ENCODE data around the gene SMIM45.

GRCh38 chr22:41992496-41992895 lies 40.5 kb downstream of the SMIM45 start:
- TF ChIP-seq ZBTB21 (CRISPR knock-in tag; IDR thresholded peaks at IDR 0.05; ENCODE audit: borderline replicate concordance) = no peak
- TF ChIP-seq CTCF (IDR thresholded peaks at IDR 0.05) = no peak
- no peak for TF ChIP-seq IRF2 (CRISPR knock-in tag; IDR thresholded peaks at IDR 0.05; ENCODE audit: borderline replicate concordance, low read depth)
- TF ChIP-seq TEAD4 (CRISPR knock-in tag; IDR thresholded peaks at IDR 0.05) = no peak
- no peak for TF ChIP-seq ESRRA (CRISPR knock-in tag; IDR thresholded peaks at IDR 0.05; ENCODE audit: borderline replicate concordance)
- no peak for TF ChIP-seq USF2 (CRISPR knock-in tag; IDR thresholded peaks at IDR 0.05)
- TF ChIP-seq SMAD4 (CRISPR knock-in tag; IDR thresholded peaks at IDR 0.05) = no peak
- no peak for TF ChIP-seq NR3C1 (CRISPR knock-in tag; conservative IDR thresholded peaks at IDR 0.05; ENCODE audit: low read depth)
- TF ChIP-seq CREB1 (CRISPR knock-in tag; IDR thresholded peaks at IDR 0.05) = no peak
- TF ChIP-seq NFE2L1 (CRISPR knock-in tag; IDR thresholded peaks at IDR 0.05) = no peak
- TF ChIP-seq E2F4 (CRISPR knock-in tag; IDR thresholded peaks at IDR 0.05; ENCODE audit: borderline replicate concordance, low read depth) = no peak
- TF ChIP-seq MAX (CRISPR knock-in tag; IDR thresholded peaks at IDR 0.05) = no peak
- TF ChIP-seq JUN (CRISPR knock-in tag; IDR thresholded peaks at IDR 0.05) = no peak
- TF ChIP-seq EMX1 (CRISPR knock-in tag; IDR thresholded peaks at IDR 0.05) = no peak
